DMS 273 treated with DMSO at 0.1 percent for 48 hours (cell line): Measurements from ENCODE around the gene WDR48.

ENCODE experiments used
- DNase-seq: peaks from one replicate; lab custom pipeline; 2025; lab: John Stamatoyannopoulos, UW

Gene WDR48

GRCh38 chr3:39140341-39140971, 88.6 kb downstream of the WDR48 start:
- DNase-seq = no peak

- no peak for DNase-seq
Measured at GRCh38 chr3:39141171-39141995, 89.6 kb downstream of the WDR48 start.

- DNase-seq = no peak
Measured at GRCh38 chr3:39142067-39142466, 90.3 kb downstream of the WDR48 start.

- DNase-seq = no peak
Measured at GRCh38 chr3:39143051-39143885, 91.5 kb downstream of the WDR48 start.

- no peak for DNase-seq
Measured at GRCh38 chr3:39144095-39144747, 92.4 kb downstream of the WDR48 start.

- DNase-seq = no peak
Measured at GRCh38 chr3:39144748-39145380, 93.0 kb downstream of the WDR48 start.

- no peak for DNase-seq
Measured at GRCh38 chr3:39146083-39146501, 94.3 kb downstream of the WDR48 start.
